ENCODE data around the gene PRSS21.

The PRSS21 gene

DNA sequence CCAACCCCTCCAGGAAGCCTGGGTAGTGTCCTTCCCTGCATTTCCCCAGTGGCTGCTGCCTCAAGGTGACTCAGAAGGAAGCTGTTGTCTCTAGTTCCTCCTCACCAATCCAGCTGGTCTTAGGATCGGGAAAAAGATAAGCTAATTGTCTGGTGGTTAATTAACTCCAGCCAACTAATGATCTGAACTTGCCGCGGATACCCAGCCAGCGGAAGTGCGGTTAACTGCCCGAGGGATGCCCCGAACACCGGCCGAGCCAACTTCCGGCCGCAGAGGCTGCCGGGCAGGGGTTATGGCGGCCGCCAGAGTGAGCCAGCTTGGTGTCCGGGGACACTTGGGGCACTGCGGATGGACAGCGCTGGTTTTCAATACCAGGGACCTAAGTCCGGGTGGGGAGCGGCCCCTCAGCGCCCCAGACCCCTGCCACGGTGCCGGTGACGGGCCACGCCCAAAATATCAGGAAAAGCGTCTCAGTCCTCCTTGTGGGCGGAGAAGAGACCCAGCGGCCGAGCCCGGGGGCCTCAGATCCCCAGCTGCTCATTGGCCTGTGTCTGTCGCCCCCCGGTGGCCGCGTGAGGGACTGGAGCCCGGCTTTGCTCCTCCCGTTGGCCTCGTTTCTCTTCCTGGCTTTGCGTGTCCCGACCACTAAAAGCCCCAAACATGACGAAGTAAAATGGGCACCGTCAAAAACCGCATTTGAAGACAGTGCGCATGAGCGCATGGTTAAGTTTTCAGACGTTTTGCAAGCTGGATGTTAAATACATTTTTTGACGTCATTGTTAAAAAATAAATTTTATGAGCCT is 51.2 kb downstream of the PRSS21 start (continued):
- TF ChIP-seq, protein P1, sequence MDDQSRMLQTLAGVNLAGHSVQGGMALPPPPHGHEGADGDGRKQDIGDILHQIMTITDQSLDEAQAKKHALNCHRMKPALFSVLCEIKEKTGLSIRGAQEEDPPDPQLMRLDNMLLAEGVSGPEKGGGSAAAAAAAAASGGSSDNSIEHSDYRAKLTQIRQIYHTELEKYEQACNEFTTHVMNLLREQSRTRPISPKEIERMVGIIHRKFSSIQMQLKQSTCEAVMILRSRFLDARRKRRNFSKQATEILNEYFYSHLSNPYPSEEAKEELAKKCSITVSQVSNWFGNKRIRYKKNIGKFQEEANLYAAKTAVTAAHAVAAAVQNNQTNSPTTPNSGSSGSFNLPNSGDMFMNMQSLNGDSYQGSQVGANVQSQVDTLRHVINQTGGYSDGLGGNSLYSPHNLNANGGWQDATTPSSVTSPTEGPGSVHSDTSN (CRISPR knock-in tag; IDR thresholded peaks at IDR 0.05) = no peak
- TF ChIP-seq ZNF521 (tag by site-specific recombination; IDR thresholded peaks at IDR 0.05) (no peak), TRIM28 (IDR thresholded peaks at IDR 0.05; ENCODE audit: borderline replicate concordance, low read length) (0 out of 2 replicates have a peak, but pooled peaks have one; percentile 27), ZNF132 (tag by site-specific recombination; IDR thresholded peaks at IDR 0.05; ENCODE audit: borderline replicate concordance) (no peak), ZNF654 (tag by site-specific recombination; IDR thresholded peaks at IDR 0.05; ENCODE audit: low read depth) (peak; percentile 92), ZNF280D (tag by site-specific recombination; IDR thresholded peaks at IDR 0.05) (no peak), ZNF596 (tag by site-specific recombination; IDR thresholded peaks at IDR 0.05) (no peak), ZNF416 (tag by site-specific recombination; IDR thresholded peaks at IDR 0.05) (no peak), ZNF514 (tag by site-specific recombination; IDR thresholded peaks at IDR 0.05) (no peak), ZNF18 (tag by site-specific recombination; IDR thresholded peaks at IDR 0.05) (0 out of 2 replicates have a peak, but pooled peaks have one; percentile 21), ZNF747 (tag by site-specific recombination; IDR thresholded peaks at IDR 0.05) (no peak), ZNF341 (tag by site-specific recombination; IDR thresholded peaks at IDR 0.05; ENCODE audit: low read depth) (peak; percentile 36; the same call in 1 of the 2 replicates), ZNF785 (tag by site-specific recombination; IDR thresholded peaks at IDR 0.05) (no peak), ZNF398 (tag by site-specific recombination; IDR thresholded peaks at IDR 0.05) (0 out of 2 replicates have a peak, but pooled peaks have one; percentile 21), ZNF169 (tag by site-specific recombination; IDR thresholded peaks at IDR 0.05) (no peak), ZNF558 (tag by site-specific recombination; IDR thresholded peaks at IDR 0.05) (no peak), ZNF311 (tag by site-specific recombination; IDR thresholded peaks at IDR 0.05; ENCODE audit: borderline replicate concordance) (no peak), ZNF221 (tag by site-specific recombination; IDR thresholded peaks at IDR 0.05; ENCODE audit: borderline replicate concordance) (no peak), MYNN (tag by site-specific recombination; IDR thresholded peaks at IDR 0.05; ENCODE audit: borderline replicate concordance) (no peak), ZNF148 (tag by site-specific recombination; IDR thresholded peaks at IDR 0.05; ENCODE audit: borderline replicate concordance) (no peak), ZNF223 (tag by site-specific recombination; IDR thresholded peaks at IDR 0.05) (no peak), ZNF513 (tag by site-specific recombination; IDR thresholded peaks at IDR 0.05) (no peak; the same call in 1 of the 2 replicates)
- TF ChIP-seq, protein P2, sequence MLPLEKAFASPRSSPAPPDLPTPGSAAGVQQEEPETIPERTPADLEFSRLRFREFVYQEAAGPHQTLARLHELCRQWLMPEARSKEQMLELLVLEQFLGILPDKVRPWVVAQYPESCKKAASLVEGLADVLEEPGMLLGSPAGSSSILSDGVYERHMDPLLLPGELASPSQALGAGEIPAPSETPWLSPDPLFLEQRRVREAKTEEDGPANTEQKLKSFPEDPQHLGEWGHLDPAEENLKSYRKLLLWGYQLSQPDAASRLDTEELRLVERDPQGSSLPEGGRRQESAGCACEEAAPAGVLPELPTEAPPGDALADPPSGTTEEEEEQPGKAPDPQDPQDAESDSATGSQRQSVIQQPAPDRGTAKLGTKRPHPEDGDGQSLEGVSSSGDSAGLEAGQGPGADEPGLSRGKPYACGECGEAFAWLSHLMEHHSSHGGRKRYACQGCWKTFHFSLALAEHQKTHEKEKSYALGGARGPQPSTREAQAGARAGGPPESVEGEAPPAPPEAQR (tag by site-specific recombination; IDR thresholded peaks at IDR 0.05) = no peak
